Measurements from ENCODE around the gene QPRT. TPM values are rescaled to one million over a fixed set of nuclear protein-coding genes. Genes with fewer than 3 reads are reported as not detected.
"Not testable (repeated sequence)": the region's sequence is repeated elsewhere in the genome, so short reads cannot be mapped to it uniquely, and the experiment has no call there.

QPRT gene
- polyA plus RNA-seq, 3 donors: 3.2 to 18.8 (median 11.4) TPM

DNA sequence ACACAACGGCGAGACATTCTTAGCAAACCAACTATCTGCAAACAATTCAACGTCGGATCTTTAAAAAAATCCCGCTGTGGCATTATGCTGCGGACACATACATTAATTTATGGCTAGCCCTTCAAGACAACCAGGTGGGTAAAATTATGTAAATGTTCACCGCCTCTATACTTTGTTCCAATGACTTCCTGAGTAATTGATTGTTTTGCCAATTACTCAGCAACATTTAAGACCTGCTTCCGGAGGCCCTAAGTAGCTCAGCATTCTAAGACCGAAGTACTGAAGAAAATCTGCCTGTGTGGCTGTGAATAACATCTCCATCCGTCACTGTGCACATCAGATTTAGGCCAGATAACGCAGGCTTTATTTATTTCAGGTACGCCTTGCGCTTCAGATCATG is 23.3 kb downstream of the QPRT start:
- no peak overlapping the region for H3K27ac ChIP-seq (ENCODE audit: low read depth, low read length)
- WGBS, 3 donors: 46 to 57% (median 46%) methylated on average over 13 of the region's 13 CpGs

- no peak overlapping the region for H3K27ac ChIP-seq (ENCODE audit: low read depth, low read length)
- 64 to 71% (median 64%) methylated on average over 2 of the region's 2 CpGs for WGBS, 3 donors
These were observed 26.1 kb downstream of the QPRT start for GRCh38 chr16:29705030-29705429.

DNA sequence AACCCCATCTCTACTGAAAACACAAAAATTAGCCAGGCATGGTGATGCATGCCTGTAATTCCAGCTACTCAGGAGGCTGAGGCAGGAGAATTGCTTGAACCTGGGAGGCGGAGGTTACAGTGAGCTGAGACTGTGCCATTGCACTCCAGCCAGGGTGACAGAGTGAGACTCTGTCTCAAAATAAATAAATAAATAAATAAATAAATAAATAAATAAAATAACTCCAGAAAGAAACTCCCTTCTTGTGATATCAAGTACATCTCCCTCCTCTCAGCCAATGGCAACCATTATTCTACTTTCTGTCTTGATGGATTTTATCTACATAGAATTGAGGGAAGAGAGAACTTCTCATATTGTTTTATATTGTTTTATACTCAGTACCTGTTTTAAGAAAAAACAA is 28.2 kb downstream of the QPRT start:
- not testable (repeated sequence) for H3K27ac ChIP-seq (ENCODE audit: low read depth, low read length)
- 95 to 100% (median 100%) methylated on average over 1 of the region's 1 CpG for WGBS, 3 donors

GRCh38 chr16:29708917-29709600 is 30.1 kb downstream of the QPRT start:
- 56 to 73% (median 66%) methylated on average over 16 of the region's 16 CpGs for WGBS, 3 donors
- H3K27ac ChIP-seq (ENCODE audit: low read depth, low read length): no peak overlapping the region

GRCh38 chr16:29709657-29710056 is 30.7 kb downstream of the QPRT start:
- not testable (repeated sequence) for H3K27ac ChIP-seq (ENCODE audit: low read depth, low read length)
- 42 to 71% (median 66%) methylated on average over 6 of the region's 6 CpGs for WGBS, 3 donors

DNA sequence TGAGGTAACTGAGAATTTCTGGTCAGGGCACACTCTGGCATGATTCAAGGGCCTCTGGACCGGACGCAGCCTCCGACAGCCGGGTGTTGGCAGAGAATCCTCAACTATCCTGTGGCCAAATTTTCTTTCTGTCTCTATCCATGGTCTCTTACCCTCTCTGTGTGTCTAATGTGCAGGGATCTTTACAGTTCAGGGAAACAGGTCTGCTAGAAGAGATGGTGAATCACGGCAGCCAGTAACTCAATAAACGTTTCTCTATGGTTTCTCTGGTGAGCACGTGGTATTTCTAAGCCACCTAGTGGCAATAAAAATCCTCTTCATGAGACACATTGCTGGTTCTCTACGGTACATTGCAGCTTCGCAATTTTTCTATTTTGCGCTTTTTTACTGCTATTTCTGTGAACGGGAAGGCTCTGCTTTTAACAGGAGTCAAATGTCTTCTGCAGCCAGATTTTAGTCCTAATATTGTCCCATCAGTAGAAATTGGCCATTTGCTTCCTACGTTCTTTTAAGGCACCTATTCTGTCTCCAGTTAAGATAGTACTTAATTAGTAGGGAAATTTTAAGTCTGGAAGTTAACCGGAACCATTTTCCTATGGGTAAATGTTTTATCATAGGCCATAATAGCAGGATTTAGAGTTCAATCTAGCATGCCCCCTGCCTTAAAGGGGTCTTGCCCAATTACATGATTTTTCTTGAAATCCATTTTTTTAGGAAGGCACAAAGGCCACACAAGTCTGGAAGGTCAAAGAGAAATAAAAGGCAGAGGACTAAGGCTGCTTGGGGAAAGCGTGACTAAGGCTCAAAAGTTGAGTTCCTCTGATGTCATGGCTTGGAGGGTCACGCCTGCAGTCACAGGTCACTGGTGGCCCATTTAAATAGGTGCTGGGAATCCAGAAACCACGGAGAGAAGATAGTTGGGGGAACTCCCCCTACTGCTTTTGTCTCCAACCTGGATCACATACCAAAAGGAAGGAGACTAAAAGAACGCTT is 31.5 kb downstream of the QPRT start:
- WGBS, 3 donors: 42 to 43% (median 42%) methylated on average over 17 of the region's 17 CpGs
- no peak overlapping the region for H3K27ac ChIP-seq (ENCODE audit: low read depth, low read length)

GRCh38 chr16:29712809-29713208 is 33.8 kb downstream of the QPRT start:
- 61 to 85% (median 84%) methylated on average over 4 of the region's 4 CpGs for WGBS, 3 donors
- no peak overlapping the region for H3K27ac ChIP-seq (ENCODE audit: low read depth, low read length)

GRCh38 chr16:29714396-29714795 is 35.4 kb downstream of the QPRT start:
- no peak overlapping the region for H3K27ac ChIP-seq (ENCODE audit: low read depth, low read length)
- 77 to 90% (median 86%) methylated on average over 2 of the region's 2 CpGs for WGBS, 3 donors

- 14 to 47% (median 26%) methylated on average over 1 of the region's 1 CpG for WGBS, 3 donors
- no peak overlapping the region for H3K27ac ChIP-seq (ENCODE audit: low read depth, low read length)
These were observed 36.0 kb downstream of the QPRT start for GRCh38 chr16:29714972-29715371.

DNA sequence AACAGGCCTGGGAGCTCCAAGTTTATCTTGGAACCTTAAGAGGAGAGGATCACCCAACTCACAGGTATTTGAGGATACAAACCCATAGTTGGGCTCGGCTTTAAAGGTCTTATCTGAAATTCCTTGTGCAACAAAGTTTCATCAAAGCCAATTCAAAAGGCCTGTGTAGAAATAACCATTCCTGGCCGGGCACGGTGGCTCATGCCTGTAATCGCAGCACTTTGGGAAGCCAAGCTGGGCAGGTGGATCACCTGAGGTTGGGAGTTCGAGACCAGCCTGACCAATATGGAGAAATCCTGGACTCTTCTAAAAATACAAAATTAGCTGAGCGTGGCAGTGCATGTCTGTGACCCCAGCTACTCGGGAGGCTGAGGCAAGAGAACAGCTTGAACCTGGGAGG is 38.1 kb downstream of the QPRT start:
- 87 to 92% (median 90%) methylated on average over 7 of the region's 7 CpGs for WGBS, 3 donors
- no peak overlapping the region for H3K27ac ChIP-seq (ENCODE audit: low read depth, low read length)

DNA sequence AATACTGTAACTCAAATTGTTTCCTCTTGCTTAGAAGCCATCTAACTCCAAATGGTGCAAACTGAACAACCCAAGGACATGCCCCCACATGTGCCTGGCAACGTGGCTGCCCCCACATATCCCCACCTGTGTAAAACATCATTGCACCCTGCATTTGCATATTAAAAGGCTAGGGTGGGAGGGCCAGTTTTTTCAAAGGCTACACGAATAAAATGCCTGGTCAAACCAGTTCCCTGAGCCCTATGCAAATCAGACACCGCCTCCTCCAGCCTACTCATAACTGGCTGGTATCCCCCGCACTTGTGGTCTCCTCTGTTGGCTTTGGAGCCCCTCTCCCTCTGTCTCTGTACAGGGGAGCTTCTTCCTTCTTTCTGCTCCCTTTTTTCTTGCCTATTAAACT is 40.1 kb downstream of the QPRT start:
- WGBS, 3 donors: 31 to 44% (median 33%) methylated on average over 4 of the region's 4 CpGs

DNA sequence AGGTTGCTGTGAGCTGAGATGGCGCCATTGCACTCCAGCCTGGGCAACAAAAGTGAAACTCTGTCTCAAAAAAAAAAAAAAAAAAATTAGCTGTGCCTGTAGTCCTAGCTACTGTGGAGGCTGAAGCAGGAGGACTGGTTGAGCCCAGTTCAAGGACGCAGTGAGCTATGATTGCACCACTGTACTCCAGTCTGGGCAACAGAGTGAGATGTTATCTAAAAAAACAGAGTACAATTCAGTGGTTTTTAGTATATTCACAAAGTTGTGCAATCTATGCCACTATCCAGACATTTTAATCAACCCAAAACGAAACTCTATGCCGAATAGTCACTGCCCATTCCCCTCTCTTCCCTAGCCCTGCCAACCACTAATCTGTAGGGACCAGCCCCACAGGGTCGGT is 41.7 kb downstream of the QPRT start:
- 62 to 87% (median 63%) methylated on average over 5 of the region's 5 CpGs for WGBS, 3 donors

More for the DNA sequence above, 40.1 kb downstream of the QPRT start:
- H3K27ac ChIP-seq (ENCODE audit: low read depth, low read length): no peak overlapping the region

DNA sequence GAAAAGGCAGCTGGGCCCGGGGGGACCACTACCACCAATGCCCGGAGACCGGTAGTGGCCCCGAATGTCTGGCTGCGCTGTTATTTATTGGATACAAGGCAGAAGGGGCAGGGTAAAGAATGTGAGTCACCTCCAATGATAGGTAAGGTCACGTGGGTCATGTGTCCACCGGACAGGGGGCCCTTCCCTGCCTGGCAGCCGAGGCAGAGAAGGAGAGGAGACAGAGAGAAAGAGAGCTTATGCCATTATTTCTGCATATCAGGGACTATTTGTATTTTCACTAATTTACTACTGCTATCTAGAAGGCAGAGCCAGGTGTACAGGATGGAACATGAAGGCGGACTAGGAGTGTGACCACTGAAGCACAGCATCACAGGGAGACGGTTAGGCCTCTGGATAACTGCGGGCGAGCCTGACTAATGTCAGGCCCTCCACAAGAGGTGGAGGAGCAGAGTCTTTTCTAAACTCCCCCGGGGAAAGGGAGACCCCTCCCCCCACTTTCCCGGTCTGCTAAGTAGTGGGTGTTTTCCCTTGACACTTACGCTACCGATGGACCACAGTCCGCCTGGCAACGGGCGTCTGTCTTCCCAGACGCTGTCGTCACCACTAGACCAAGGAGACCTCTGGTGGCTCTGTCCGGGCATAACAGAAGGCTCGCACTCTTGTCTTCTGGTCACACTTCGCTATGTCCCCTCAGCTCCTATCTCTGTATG is 42.3 kb downstream of the QPRT start:
- 37 to 39% (median 38%) methylated on average over 19 to 23 of the region's 24 CpGs for WGBS, 3 donors
- not testable (repeated sequence) for H3K27ac ChIP-seq (ENCODE audit: low read depth, low read length)

More for the DNA sequence above, 41.7 kb downstream of the QPRT start:
- H3K27ac ChIP-seq (ENCODE audit: low read depth, low read length): no peak overlapping the region

DNA sequence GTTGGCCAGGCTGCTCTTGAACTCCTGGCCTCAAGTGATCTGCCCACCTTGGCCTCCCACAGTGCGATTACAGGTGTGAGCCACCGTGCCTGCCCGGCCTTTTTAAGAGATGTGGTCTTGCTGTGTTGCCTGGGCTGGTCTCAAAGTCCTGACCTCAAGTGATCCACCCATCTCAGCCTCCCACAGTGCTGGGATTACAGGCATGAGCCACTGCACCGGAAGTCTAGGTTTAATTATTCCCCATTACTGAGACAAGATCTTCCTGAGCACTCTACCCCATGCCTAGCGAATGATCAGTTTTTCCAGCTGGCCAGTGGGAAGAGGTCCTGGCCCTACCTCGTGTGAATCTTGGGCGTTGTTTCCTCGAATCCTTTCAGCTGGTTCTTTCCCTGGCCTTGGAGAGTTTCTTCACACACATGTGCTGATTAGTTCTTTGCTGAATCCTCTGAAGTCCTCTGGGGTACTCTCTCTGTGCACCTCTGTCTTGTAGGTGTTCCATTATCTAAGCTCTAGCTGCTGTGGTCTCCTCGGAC is 47.9 kb downstream of the QPRT start:
- 54 to 81% (median 81%) methylated on average over 9 of the region's 9 CpGs for WGBS, 3 donors
- H3K27ac ChIP-seq (ENCODE audit: low read depth, low read length): no peak overlapping the region

DNA sequence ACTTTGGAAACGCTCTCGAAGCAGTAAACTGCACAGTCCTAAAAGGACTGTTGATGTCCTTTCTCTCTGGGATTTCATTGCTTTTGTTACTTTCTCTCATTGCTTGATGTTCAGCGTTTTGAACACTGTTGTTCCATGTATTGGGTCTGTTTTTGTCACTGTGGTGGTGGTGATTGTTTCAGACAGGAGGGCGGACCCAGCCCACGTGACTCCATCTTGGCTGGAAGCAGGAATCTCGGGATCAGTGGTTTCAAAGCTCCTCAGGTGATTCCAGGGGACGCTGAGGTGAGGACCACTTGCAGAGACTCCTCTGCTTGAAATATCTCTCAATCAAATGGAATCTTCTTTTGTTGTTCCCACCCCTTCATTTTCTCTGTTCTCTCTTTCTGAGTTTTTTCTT is 48.5 kb downstream of the QPRT start:
- 79 to 87% (median 79%) methylated on average over 7 of the region's 7 CpGs for WGBS, 3 donors
- H3K27ac ChIP-seq (ENCODE audit: low read depth, low read length): no peak overlapping the region

GRCh38 chr16:29729116-29729521 is 50.1 kb downstream of the QPRT start:
- 34 to 53% (median 34%) methylated on average over 6 of the region's 6 CpGs for WGBS, 3 donors

DNA sequence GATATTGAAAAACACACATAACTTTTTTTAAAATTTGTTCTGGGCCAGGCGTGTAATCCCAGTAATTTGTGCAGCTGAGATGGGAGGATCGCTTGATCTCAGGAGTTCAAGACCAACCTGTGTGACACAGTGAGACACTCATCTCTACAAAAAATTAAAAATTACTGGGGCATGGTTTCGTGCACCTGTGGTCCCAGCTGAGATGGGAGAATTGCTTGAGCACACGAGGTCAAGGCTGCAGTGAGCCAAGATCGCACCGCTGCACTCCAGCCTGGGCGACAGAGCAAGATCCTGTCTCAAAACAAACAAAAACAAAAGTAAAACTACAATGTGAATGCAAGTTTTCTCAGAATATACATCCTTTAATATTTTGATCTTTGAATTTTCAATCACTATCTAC is 51.7 kb downstream of the QPRT start:
- WGBS, 3 donors: 62 to 81% (median 77%) methylated on average over 7 of the region's 7 CpGs
- no peak overlapping the region for H3K27ac ChIP-seq (ENCODE audit: low read depth, low read length)

More at GRCh38 chr16:29729116-29729521, 50.1 kb downstream of the QPRT start:
- H3K27ac ChIP-seq (ENCODE audit: low read depth, low read length): no peak overlapping the region

DNA sequence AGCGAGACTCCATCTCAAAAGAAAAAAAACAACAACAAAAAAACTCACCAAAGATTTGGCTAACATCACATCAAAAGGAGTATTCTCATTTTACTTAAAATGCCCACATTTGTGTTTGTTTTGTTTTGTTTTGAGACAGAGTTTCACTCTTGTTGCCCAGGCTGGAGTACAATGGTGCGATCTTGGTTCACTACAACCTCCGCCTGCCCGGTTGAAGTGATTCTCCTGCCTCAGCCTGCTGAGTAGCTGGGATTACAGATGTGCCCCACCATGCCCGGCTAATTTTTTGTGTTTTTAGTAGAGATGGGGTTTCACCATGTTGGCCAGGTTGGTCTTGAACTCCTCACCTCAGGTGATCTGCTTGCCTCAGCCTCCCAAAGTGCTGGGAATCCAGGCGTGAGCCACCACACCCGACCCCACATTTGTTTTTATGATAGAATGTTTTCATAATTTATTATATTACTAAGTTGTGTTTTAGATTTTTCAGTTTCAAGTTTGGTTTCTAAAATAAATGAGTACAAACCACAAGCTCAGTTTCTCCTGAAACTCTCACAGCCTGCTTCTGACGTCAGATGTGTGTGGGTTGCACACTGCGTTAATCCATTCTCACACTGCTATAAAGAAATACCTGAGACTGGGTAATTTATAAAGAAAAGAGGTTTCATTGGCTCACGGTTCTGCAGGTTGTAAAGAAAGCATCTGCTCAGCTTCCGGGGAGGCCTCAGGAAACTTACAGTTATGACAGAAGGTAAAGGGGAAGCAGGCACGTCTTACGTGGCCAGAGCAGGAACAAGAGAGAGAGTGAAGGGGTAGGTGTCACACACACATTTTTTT is 53.0 kb downstream of the QPRT start:
- not testable (repeated sequence) for H3K27ac ChIP-seq (ENCODE audit: low read depth, low read length)
- WGBS, 3 donors: 67 to 87% (median 72%) methylated on average over 13 of the region's 13 CpGs
